HG02763 (cell line): ENCODE results near the gene SERPINF2.
"Not testable (repeated sequence)": the region's sequence is repeated elsewhere in the genome, so short reads cannot be mapped to it uniquely, and the experiment has no call there.

Source experiments
- ATAC-seq: cut with Tn5 transposase; IDR thresholded peaks from one replicate; pipeline ENCODE4 v1.9.1; 2021; ENCODE audit warnings: mild to moderate bottlenecking, moderate library complexity; ENCODE audit not compliant: unreplicated experiment

SERPINF2 gene

GRCh38 chr17:1786708-1787107 is 44.0 kb downstream of the SERPINF2 start:
- ATAC-seq, result no peak

DNA sequence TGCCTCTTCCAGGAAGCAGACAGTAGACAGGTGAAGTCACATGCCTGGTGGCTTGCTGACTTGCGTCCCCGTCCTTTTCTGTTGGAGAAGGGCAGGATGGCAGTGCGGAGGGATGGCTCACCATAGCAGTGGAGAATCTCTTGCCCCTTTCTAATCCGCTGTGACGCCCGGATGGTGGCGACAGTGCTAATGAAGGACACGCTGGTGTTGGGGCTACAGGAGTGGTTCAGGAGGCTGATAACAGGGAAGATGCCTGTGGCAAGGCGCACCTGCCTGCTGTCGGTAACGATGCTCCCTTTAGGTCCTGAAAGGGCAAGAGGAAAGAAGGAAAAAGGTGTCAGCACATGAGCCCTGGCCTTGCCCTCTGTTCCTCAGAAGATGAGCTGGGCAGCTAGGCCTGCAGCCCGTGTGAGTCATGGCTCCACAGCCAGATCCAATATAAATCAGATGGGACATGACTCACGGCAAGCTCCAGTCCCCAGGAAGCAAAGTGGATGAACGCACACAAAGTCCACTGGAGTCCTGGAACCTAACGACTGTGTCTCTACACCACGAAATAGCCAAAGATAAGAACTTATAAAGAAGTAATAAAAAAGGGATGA is 44.7 kb downstream of the SERPINF2 start:
- no peak for ATAC-seq

DNA sequence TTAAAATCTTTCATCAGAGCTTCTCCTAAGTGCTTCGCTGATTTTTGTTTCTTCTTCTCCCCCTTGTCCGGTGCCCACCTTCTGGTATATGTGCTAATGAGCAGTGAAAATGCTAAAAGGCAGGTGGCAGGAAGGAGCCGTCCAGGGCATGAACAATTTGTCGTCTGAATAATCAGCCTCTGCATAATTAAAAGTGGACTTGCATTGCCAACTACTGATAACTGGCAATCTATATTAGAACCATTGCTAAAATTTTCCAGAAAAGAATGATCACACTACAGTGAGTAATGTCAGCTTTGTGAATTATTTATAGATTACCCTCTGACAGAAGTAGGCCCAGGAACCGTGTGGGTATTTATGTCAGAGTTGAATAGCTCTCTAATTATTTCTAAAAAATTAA is 47.3 kb downstream of the SERPINF2 start:
- ATAC-seq, result no peak

DNA sequence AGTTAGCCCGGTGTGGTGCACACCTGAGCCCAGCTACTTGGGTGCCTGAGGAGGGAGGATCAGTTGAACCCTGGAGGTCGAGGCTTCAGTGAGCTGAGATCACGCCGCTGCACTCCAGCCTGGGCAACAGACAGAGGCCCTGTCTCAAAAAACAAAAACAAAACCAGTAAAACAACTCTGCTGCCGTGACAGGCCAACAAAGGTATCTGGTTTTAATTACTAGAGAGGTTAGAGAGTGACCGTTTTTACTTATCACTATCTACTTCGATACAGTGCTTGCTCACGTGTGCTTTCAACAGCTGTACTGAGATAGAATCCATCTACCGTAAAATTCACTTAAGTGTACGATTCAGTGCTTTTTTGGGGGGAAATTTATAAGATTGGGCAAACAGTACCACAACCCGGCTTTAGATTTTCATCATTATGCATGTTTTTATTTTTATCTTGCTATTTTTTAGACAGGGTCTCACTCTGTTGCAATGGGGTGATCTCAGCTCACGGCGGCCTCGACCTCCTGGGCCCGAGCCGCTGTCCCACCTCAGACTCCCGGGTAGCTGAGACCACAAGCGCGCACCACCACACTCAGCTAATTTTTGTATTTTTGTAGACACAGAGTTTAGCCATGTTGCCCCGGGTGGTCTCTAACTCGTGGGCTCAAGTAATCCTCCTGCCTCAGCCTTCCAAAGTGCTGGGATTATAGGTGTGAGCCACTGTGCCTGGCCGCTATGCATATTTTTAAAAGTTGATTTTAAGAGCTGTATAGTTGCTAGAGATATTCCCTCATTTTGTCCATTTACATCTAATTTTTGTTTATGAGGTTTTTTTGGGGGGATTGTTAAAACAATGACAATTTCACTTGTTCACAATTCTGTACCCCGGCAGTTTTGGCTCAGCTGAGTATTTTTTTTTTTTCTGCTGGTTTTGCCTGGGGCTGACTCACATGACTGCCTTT is 50.1 kb downstream of the SERPINF2 start:
- ATAC-seq, result no peak

- no peak for ATAC-seq
These were observed 50.8 kb downstream of the SERPINF2 start for GRCh38 chr17:1793447-1793806.

DNA sequence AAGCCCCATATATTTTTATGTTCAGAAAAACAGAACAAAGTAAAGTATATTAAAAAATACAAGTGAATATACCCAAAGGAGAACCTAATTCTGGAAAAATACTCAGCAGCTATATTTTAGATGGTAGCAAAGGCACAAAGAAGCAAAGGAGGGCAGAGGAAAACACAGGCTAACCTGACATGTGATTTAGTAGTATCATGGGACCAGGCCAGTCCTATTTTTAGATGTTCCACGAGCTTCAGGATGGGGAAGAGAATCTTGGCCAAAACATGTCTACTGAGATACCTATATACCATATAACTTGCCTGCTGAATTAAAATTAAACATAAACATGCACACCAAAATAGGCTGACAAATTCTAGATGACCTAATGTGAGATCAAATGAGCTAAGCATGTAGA is 54.1 kb downstream of the SERPINF2 start:
- ATAC-seq, result no peak

GRCh38 chr17:1797323-1797722 is 54.7 kb downstream of the SERPINF2 start:
- ATAC-seq, result no peak

GRCh38 chr17:1797846-1798245 is 55.2 kb downstream of the SERPINF2 start:
- not testable (repeated sequence) for ATAC-seq

- ATAC-seq, result no peak
These were observed 57.6 kb downstream of the SERPINF2 start for GRCh38 chr17:1800240-1800639.

DNA sequence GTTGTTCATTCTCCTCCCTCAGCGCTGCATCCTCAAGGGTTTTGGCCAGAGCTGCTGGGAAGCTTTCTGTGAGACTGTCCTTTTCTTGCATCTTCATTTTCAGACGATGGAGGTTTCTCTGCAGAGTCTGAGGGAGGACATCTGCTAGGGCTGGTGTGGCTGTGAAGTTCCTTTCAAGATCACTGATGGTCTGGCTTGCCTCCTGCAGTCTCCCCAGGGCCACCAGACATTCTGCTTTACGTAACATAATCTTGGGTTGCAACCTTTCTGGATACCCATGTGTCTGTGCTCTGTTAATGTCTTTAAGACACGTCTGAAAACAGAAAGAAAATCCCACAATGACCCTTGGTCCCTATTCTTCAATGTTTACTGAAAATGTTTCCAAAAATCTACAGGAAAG is 58.0 kb downstream of the SERPINF2 start:
- ATAC-seq, result no peak

- ATAC-seq, result no peak
These were observed 59.8 kb downstream of the SERPINF2 start for GRCh38 chr17:1802429-1802828.

GRCh38 chr17:1803280-1803679 is 60.6 kb downstream of the SERPINF2 start:
- no peak for ATAC-seq
